Measurements from ENCODE around the gene LRRC1.

DNA sequence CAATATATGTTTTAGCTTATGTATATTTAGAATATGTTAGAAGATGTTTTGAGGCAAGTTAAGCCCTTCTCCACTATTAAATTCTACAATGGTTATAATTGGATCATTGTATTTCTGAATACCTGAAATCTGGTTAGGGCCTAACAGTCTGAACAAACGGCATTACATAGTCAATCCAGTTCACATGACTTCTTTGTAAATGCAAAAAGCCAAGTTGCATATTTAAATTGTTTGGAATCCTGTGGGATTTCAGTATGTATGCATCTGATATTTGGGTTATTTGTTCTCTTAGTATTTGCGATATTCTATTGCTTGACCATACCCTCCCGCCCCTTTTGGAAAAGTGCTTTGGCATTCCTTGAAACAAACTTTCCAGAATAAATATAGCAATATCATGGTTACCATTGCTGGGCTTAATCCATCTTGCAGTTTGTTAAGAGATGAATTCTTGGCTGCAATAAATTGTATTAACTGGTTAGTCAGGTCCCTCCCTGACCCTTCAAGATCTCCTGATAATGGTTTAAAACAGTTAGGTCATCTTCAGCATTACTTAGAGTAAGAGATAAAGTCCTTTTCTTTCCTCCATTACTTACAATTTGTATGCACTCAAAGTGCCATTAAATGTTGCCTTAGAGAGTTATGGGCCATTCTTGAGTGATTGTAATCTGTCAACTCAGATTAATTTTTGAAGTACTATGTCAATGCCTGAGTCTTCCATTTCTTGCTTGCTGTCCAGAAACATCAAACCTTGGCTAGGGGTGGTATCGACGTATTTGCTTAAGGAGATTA lies 36.5 kb downstream of the LRRC1 start:
- no peak for TF ChIP-seq EZH2 (IDR thresholded peaks at IDR 0.05; ENCODE audit: borderline replicate concordance, low read depth, low read length, severe bottlenecking)
- TF ChIP-seq CTCF (IDR thresholded peaks at IDR 0.05; ENCODE audit: borderline replicate concordance, extremely low read depth, low read length, poor library complexity, severe bottlenecking) = no peak

All from DND-41 (cell line).